GM18858 (cell line): ENCODE results near the gene C4orf54.

Experiments
- ATAC-seq: cut with Tn5 transposase; IDR thresholded peaks from one replicate; pipeline ENCODE4 v1.9.1; 2021; ENCODE audit not compliant: unreplicated experiment

Gene C4orf54

GRCh38 chr4:99657798-99658197 lies at the start of gene C4orf54:
Gene C4orf54 (minus strand): TSS chr4:99657828. CDS start chr4:99654648, 3,180 bp downstream.
- no peak for ATAC-seq

DNA sequence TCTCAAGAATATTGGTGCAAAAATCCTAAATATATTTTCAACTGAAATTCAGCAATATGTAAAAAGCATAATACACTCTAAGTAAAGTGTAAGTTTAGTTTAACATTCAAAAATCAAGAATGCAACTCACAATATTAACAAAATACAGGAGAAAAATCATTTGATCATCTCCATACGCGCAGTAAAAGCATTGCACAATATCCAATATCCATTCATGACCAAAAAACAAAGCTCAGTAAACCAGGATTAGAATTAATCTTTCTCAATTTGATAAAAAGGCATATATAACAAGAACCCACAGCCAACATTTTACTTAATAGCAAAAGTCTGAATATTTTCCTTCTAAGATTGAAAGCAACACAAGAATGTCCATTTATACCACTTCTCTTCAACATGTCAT lies 48.3 kb upstream of the C4orf54 start:
- ATAC-seq, result no peak

DNA sequence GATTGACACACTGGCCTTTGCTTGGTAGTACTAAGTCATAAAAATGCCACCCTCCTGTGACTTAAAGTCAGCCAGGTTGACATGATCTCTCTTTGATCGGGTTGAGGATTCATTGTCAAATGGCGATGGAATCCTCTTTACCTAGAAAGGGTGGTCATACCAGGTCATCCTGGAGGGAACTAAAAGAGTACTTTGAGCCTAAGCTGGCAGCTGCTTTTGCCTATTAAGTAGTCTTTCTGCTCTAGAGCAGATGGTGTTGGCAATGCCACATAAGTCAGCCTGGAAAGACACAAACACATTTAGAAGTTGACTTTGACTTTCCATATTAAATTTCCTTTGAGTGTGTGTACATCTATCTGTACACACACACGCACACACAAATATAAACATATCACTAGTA lies 39.2 kb upstream of the C4orf54 start:
- ATAC-seq, result no peak

DNA sequence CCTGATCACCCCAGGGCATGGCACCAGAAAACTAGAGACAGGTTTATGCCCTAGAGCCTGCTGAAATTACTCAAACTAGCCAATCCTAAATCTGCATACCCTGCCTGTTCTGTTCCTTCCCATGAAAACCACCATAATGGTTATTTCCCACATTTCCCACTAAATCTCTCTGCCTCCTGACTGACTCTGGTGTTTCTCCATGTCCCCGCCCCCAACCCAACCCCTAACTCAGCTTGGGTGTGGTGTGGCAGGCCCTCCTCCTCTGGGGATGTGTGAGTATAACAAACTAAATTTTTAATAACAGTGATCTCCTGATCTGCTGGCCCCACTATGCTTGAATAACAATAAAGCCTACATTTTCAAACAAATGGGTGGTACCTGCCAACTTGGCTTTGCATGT lies 35.5 kb upstream of the C4orf54 start:
- ATAC-seq, result no peak

DNA sequence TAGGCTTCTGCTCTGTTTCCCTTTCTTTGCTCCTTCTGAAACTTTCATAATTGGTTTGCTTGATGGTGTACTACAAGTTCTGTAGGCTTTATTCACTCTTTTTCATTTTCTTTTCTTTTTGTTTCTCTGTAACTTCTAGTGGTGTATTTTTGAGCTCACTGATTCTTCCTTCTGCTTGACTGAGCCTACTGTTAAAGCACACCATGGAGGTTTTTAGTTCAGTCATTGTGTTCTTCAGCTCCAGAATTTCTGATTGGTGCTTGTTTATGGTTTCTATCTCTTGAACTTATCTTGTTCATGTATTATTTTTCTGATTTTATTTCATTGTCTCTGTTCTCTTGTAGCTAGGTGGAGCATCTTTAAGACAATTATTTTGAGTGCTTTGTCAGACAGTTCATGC lies 33.4 kb upstream of the C4orf54 start:
- ATAC-seq, result no peak

DNA sequence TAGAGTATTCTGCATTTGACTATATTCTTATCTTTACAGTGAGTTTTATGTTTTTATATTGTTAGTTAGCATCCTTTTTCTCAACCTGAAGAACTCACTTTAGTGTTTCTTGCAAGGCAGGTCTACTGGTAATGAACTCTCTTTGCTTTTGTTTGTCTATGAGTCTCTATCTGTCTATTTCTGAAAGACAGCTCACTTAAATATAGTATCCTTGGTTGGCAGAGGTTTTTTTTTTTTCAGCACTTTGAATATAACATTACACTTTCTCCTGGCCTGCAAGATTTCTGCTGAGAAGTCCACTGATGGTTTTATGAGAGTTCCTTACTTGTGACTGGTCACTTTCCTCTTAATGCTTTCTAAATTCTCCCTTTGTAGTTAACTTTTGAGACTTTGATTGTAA lies 32.8 kb upstream of the C4orf54 start:
- no peak for ATAC-seq

- no peak for ATAC-seq
Observed at GRCh38 chr4:99687120-99687519, 29.5 kb upstream of the C4orf54 start.

DNA sequence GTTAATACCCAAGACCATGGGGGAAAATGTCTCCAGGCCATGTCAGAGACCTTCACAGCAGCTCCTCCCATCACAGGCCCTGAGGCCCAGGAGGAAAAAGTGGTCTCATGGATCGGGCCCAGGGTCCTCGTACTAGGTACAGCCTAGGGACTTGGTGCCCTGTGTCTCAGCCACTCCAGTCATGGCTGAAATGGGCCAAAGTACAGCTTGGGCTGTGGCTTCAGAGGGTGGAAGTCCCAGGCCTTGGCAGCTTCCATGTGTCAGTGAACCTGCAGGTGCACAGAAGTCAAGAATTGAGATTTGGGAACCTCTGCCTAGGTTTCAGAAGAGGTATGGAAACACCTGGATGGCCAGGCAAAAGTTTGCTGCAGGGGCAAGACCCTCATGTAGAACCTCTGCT lies 27.6 kb upstream of the C4orf54 start:
- no peak for ATAC-seq

DNA sequence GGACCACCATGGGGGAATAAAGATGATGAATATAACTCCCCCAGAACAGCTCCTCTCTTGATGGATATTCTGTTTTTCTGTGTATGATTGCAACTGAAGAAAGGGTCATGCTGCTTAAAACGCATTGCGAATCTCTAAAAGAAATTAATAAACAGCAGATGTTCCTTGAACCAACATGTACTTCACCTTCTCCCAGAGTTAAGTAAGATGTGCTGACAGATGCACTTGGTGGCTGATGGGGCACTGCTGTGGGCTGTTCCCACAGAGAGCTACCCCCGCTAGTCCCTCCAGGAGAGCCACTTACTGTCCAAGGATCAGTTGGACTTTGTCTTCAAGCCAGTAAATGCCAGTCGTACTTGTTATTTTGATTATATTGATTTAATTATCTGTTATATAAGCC lies 26.3 kb upstream of the C4orf54 start:
- ATAC-seq, result no peak

- ATAC-seq, result no peak
Observed at GRCh38 chr4:99679976-99680375, 22.3 kb upstream of the C4orf54 start.

GRCh38 chr4:99679204-99679603 lies 21.6 kb upstream of the C4orf54 start:
- no peak for ATAC-seq

- no peak for ATAC-seq
Observed at GRCh38 chr4:99677161-99677560, 19.5 kb upstream of the C4orf54 start.

DNA sequence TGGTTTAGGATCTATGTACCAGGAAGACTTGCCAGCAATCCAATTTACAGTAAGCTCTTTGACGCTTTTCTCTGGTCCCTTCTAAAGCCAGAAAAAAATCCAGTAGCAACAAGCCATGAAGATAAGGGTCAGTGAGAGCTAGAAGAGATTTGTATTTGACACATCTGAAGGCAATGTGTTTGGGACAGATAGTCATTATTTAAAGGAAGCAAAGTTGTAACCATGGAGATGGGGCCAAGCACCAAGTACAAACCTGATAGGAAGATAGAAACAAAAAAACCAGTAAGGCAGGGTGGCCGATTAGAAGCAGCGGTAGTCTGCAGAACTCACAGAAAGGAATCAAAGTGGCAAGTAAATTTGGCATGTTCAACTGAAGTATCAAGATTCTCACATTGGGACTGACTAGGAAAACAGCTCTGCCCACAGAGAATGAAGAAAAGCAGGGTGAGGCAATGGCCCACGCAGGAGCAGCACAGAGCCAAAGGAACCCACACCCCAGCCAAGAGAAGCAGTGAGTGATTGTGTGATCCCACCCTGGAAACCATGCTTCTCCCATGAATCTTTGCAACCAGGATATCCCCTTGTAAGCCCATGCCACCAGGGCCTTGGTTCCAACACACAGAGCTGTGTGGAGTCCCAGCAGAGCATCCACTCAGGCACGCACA lies 12.9 kb upstream of the C4orf54 start:
- no peak for ATAC-seq

DNA sequence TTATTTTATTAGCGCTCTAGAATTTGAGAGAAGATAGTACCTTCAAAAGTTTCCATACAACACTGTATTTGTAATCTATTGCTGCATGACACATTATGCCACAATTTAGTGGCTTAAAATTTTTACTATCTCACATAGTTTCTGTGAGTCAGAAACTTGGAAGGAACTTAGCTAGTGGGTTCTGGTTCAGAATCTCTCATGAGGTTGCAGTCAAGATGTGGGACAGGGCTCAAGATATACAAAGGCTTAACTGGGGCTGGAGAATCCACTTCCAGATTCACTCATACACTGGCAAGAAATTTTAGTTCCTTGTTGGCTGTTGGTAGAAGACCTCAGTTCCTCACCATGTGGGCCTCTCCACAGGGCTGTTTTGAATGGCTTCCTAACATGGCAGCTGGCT lies 11.5 kb upstream of the C4orf54 start:
- ATAC-seq, result no peak

DNA sequence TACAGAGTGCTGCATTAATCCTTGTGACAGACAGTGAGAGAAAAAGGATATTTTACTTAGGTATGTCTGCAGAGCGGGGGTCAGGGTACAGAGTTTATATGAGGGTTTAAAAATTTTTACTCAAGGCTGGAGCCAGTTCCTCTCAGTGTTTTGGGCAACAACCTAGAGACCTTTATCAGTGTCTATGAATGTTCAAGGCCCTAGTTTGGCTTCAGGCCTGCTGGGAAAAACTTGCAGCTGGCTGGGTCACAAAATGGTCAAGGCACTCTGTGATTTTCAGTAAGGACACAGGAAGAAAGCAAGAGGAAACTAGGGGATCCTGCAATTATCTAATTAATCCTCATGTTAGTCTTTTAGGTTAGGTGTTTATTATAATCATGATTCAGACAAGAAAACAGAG lies 10.8 kb upstream of the C4orf54 start:
- ATAC-seq, result no peak

DNA sequence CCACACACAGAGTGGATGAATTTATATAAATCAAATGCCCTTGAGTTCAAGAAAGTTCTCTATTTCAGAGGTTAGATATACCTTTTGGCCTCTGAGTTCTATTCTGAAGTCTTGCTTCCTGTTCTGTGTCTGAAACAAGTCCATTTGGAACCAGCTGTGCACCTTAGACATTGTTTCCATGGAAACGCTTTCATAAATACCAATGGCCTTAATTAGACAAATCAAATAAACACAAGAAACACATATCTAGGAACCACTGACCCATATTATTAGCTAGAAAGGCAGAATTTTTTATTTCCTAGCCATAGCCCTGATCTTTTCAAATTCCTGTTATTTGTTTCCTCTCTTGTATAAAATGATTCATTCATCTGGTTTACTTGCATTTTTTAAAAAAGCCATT lies 8.4 kb upstream of the C4orf54 start:
- ATAC-seq, result no peak

GRCh38 chr4:99664716-99665115 lies 7.1 kb upstream of the C4orf54 start:
- ATAC-seq, result no peak

DNA sequence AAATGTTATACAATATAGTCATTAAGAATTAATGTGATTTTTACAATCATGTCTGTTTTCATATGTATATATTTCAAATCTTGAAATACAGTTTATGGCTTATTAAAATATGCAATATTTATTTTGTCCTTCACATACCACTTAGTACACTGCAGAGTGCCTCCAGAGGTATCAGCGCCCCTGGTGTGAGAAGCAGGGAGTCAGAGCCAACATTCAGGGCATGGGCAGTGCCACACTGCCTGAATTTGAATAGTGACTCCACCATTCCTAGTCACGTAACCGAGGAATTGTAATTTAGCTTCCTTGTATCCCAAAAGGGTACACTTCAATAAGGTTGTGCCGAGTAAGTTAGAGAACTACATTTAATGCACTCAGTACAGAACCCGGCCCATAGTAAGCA lies 4.3 kb upstream of the C4orf54 start:
- no peak for ATAC-seq

DNA sequence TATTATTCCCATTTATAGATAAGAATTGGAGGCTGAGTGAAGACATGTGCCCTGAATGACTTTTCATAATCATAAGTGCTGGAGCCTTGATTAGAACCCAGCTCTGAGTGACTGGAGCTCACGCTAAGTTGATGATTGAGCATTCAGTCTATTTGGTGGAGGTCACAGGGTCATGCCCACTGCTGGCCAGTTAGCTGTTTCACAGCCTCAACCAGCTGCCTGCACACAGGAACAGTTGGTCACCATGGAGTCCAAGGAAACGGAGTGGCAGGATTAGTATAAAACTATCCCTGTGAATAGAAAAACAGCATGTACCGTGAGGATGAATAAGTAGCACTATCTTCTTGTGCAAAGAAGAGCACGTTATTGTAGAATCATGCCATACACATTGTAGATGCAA lies 1.0 kb upstream of the C4orf54 start:
- no peak for ATAC-seq

DNA sequence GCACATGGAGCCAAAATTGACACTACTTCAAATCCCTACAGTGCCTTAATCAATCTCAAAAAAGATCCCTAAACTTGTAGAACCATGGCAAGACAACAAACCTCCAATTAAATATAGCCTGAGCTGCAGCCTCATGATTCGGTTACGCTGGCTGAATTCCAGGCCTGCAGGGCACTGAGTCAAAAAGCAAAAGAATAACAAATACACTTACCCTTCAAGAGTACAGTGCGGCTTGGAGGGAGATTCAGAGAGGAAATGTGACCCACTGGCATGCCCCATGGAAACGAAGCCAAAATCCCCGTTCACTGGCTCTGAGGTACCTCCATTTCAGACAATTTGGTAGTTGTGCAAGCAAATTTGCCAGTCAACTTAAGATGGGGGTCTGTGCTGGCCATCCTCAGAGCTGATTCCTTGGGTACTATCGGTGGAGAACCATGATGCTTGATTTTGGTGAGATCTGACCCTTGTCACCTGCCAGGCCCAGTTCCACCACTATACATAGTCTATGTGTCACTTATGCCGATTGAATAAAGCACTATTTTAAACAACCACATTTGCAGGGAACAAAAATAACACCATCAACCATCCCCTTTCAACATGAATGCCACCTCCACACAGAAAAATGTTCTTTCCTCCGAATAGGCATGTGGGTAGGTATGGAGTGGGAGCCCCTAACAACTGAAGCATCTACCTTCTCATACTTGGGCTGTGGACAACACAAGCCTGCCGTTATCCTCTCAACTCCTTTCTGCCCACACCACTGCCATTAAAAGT lies 2.1 kb downstream of the C4orf54 start:
- no peak for ATAC-seq

GRCh38 chr4:99654361-99654761 lies 3.3 kb downstream of the C4orf54 start:
- ATAC-seq, result no peak

DNA sequence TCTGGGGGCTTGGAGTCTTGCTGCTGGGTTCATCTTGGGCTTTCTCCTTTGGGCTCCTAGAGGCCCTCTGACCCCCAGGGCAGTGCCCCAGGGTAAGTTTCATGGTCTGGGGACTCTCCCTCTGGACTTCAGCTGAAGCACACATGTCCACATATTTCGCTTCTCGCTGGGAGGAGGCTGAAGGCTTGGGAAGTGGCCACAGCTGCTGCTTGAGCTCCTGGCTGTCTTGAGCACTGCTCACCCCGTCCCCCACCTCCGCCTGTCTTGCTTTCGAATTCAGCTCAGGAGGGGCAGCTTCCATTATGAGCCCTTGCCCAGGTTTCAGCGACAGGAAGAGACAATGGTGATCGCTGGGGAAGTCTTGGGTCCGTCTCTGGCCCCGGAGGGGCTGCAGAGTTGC lies 3.7 kb downstream of the C4orf54 start:
- ATAC-seq, result no peak
